H9 (cell line): ENCODE measurements around the gene ZNF502. TPM values are rescaled to one million over a fixed set of nuclear protein-coding genes. Genes with fewer than 3 reads are reported as not detected.

Source experiments
- DNase-seq: peaks from one replicate; pipeline ENCODE4 v3.0.0-alpha.2; 2017
- H2AFZ ChIP-seq: one replicate; pipeline ENCODE4 v1.6.1; 2013; ENCODE audit warnings: mild to moderate bottlenecking, low read length, control low read depth, moderate library complexity
- H2AK5ac ChIP-seq: 2 replicates; pipeline ENCODE4 v1.6.1; 2013; ENCODE audit warnings: low read length, control low read depth, mixed read lengths; ENCODE audit not compliant: insufficient read length
- H2BK120ac ChIP-seq: one replicate; pipeline ENCODE4 v1.6.1; 2013; ENCODE audit warnings: low read depth, mild to moderate bottlenecking, low read length, control low read depth, inconsistent platforms; ENCODE audit not compliant: poor library complexity, severe bottlenecking
- H2BK12ac ChIP-seq: 2 replicates; pipeline ENCODE4 v1.6.1; 2013; ENCODE audit warnings: low read length, control low read depth, mixed read lengths, low read depth; ENCODE audit not compliant: insufficient read length
- H2BK15ac ChIP-seq: 2 replicates; pipeline ENCODE4 v1.6.1; 2013; ENCODE audit warnings: low read depth, low read length, control low read depth
- H2BK20ac ChIP-seq: one replicate; pipeline ENCODE4 v1.6.1; 2013; ENCODE audit warnings: low read depth, mild to moderate bottlenecking, low read length, control low read depth, inconsistent platforms; ENCODE audit not compliant: poor library complexity, severe bottlenecking
- H2BK5ac ChIP-seq: 2 replicates; pipeline ENCODE4 v1.6.1; 2013; ENCODE audit warnings: low read length, control low read depth, mixed read lengths; ENCODE audit not compliant: insufficient read length
- H3K14ac ChIP-seq: 2 replicates; pipeline ENCODE4 v1.6.1; 2013; ENCODE audit warnings: low read length, control low read depth; ENCODE audit not compliant: insufficient read depth
- H3K18ac ChIP-seq: 2 replicates; pipeline ENCODE4 v1.6.1; 2013; ENCODE audit warnings: low read depth, mild to moderate bottlenecking, mixed read lengths, low read length, control low read depth; ENCODE audit not compliant: insufficient read length
- H3K23ac ChIP-seq: 2 replicates; pipeline ENCODE4 v1.6.1; 2013; ENCODE audit warnings: low read length, control low read depth, mixed read lengths, low read depth; ENCODE audit not compliant: insufficient read length
- H3K23me2 ChIP-seq: 2 replicates; pipeline ENCODE4 v1.6.1; 2013; ENCODE audit warnings: low read depth, mild to moderate bottlenecking, mixed read lengths, low read length, control low read depth; ENCODE audit not compliant: insufficient read length, poor library complexity, severe bottlenecking
- H3K27ac ChIP-seq: 2 replicates; pipeline ENCODE4 v1.5.1; 2013; ENCODE audit warnings: low read length, control low read depth, mixed read lengths, low read depth; ENCODE audit not compliant: insufficient read length
- H3K27me3 ChIP-seq: 2 replicates; pipeline ENCODE4 v1.6.1; 2013; ENCODE audit warnings: low read length, control low read depth, inconsistent platforms; ENCODE audit not compliant: insufficient read depth
- H3K4ac ChIP-seq: 2 replicates; pipeline ENCODE4 v1.6.1; 2013; ENCODE audit warnings: low read depth, mild to moderate bottlenecking, control low read depth, inconsistent platforms, low read length, moderate library complexity
- H3K4me1 ChIP-seq: 2 replicates; pipeline ENCODE4 v1.6.1; 2013; ENCODE audit warnings: low read length, control low read depth, inconsistent platforms; ENCODE audit not compliant: insufficient read depth
- H3K4me2 ChIP-seq: 2 replicates; pipeline ENCODE4 v1.6.1; 2013; ENCODE audit warnings: low read length, control low read depth, mixed read lengths; ENCODE audit not compliant: insufficient read length, insufficient read depth
- H3K56ac ChIP-seq: 2 replicates; pipeline ENCODE4 v1.6.1; 2013; ENCODE audit warnings: low read depth, mild to moderate bottlenecking, mixed read lengths, low read length, control low read depth; ENCODE audit not compliant: insufficient read length
- H3K79me1 ChIP-seq: 2 replicates; pipeline ENCODE4 v1.6.1; 2013; ENCODE audit warnings: low read depth, mild to moderate bottlenecking, moderate library complexity, low read length, control low read depth, inconsistent platforms; ENCODE audit not compliant: insufficient read depth, poor library complexity, severe bottlenecking
- H3K79me2 ChIP-seq: 2 replicates; pipeline ENCODE4 v1.6.1; 2013; ENCODE audit warnings: low read length, control low read depth, inconsistent platforms; ENCODE audit not compliant: insufficient read depth
- H3K9ac ChIP-seq: 2 replicates; pipeline ENCODE4 v1.6.1; 2013; ENCODE audit warnings: low read length, control low read depth, mixed read lengths; ENCODE audit not compliant: insufficient read length; ENCODE audit errors: extremely low read depth
- H3K9me3 ChIP-seq: one replicate; pipeline ENCODE4 v1.6.1; 2013; ENCODE audit warnings: low read depth, low read length, inconsistent platforms; ENCODE audit not compliant: control insufficient read depth
- H3T11ph ChIP-seq: one replicate; pipeline ENCODE4 v1.6.1; 2013; ENCODE audit warnings: mild to moderate bottlenecking, low read length, control low read depth, inconsistent platforms
- H4K20me1 ChIP-seq: one replicate; pipeline ENCODE4 v1.6.1; 2013; ENCODE audit not compliant: control insufficient read depth, insufficient read length, insufficient read depth
- H4K5ac ChIP-seq: 2 replicates; pipeline ENCODE4 v1.6.1; 2013; ENCODE audit warnings: low read depth, mild to moderate bottlenecking, mixed read lengths, low read length, control low read depth; ENCODE audit not compliant: insufficient read length
- H4K8ac ChIP-seq: replicated peaks from 2 replicates; pipeline ENCODE4 v1.6.1; 2013; ENCODE audit warnings: low read length, control low read depth, mixed read lengths, low read depth; ENCODE audit not compliant: insufficient read length
- H4K91ac ChIP-seq: 2 replicates; pipeline ENCODE4 v1.6.1; 2013; ENCODE audit warnings: low read depth, mild to moderate bottlenecking, moderate library complexity, mixed read lengths, low read length, control low read depth; ENCODE audit not compliant: insufficient read length
- H3K27ac Mint-ChIP-seq, 3 experiments: 2 replicates in 2 of 3; 3 replicates in 1 of 3; pipeline ENCODE4 v1.8.0; 2020 to 2021; ENCODE audit warnings: mixed read lengths in 3 of 3, mild to moderate bottlenecking in 1 of 3, moderate library complexity in 1 of 3
- H3K27me3 Mint-ChIP-seq: 2 replicates; pipeline ENCODE4 v1.8.0; 2021; ENCODE audit warnings: low read depth, mild to moderate bottlenecking, moderate library complexity, mixed read lengths
- H3K36me3 Mint-ChIP-seq, 3 experiments: 2 replicates in 2 of 3; 3 replicates in 1 of 3; pipeline ENCODE4 v1.8.0; 2020 to 2021; ENCODE audit warnings: low read depth in 3 of 3, mixed read lengths in 3 of 3; ENCODE audit not compliant: insufficient read depth in 1 of 3
- H3K4me1 Mint-ChIP-seq, 2 experiments: 2 replicates each; pipeline ENCODE4 v1.8.0; 2020; ENCODE audit warnings: mixed read lengths in 2 of 2
- H3K4me3 Mint-ChIP-seq, 2 experiments: 2 replicates in 1 of 2; 3 replicates in 1 of 2; pipeline ENCODE4 v1.8.0; 2020 to 2021; ENCODE audit warnings: mild to moderate bottlenecking in 2 of 2, mixed read lengths in 2 of 2, moderate library complexity in 1 of 2
- H3K9me3 Mint-ChIP-seq, 2 experiments: 2 replicates in 1 of 2; 3 replicates in 1 of 2; pipeline ENCODE4 v1.8.0; 2020; ENCODE audit warnings: mild to moderate bottlenecking in 2 of 2, mixed read lengths in 2 of 2, moderate library complexity in 1 of 2
- whole genome bisulfite sequencing: extraction: QIAGEN DNeasy Blood & Tissue Kit; methylation state at CpG from one replicate; pipeline ENCODE4 v1.1.7; 2013; ENCODE audit warnings: missing lambda C conversion rate, low lambda C conversion rate, mixed read lengths; ENCODE audit not compliant: insufficient read length; ENCODE audit errors: extremely low coverage; 5-methylcytosine and 5-hydroxymethylcytosine counted together
- total RNA-seq: library from RNA; stranded (reverse); gene quantifications from 2 replicates; pipeline ENCODE4 v1.2.1, GENCODE V29; 2021
- TF ChIP-seq, protein P1 (sequence below): fragments of 200-600 bp; sonication (generic); conservative IDR thresholded peaks from 3 replicates; pipeline ENCODE4 v1.8.0; 2021; ENCODE audit warnings: antibody characterized with exemption, mild to moderate bottlenecking

ZNF502 gene
- total RNA-seq, 1 experiment from 2014 or later = not detected

DNA sequence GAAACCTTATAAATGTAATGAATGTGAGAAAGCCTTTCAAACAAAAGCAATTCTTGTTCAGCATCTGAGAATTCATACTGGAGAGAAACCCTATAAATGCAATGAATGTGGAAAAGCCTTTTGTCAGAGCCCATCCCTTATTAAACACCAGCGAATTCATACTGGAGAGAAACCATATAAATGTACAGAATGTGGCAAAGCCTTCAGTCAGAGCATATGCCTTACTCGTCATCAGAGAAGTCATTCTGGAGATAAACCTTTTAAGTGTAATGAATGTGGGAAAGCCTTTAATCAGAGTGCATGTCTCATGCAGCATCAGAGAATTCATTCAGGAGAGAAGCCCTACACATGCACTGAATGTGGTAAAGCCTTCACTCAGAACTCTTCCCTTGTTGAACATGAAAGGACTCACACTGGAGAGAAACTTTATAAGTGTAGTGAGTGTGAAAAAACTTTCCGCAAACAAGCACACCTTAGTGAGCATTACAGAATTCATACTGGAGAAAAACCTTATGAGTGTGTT lies 22.2 kb downstream of the ZNF502 start:
- no peaks in the 10 kb centered on the region for H4K20me1 ChIP-seq
- no peak overlapping the region for H3K23ac ChIP-seq
- H4K8ac ChIP-seq = no peak overlapping the region
- H3K27ac ChIP-seq = no peak overlapping the region
- no peaks in the 10 kb centered on the region for H3K4me1 Mint-ChIP-seq
- H4K5ac ChIP-seq = no peak overlapping the region
- no peak overlapping the region for H3K27ac Mint-ChIP-seq
- H2BK20ac ChIP-seq = no peak overlapping the region
- no peaks in the 10 kb centered on the region for H3K79me2 ChIP-seq
- no CpG with 5 or more reads among the region's 3 CpGs for WGBS
- H3K23me2 ChIP-seq = no peaks in the 10 kb centered on the region
- no peak overlapping the region for H2BK12ac ChIP-seq
- no peak overlapping the region for H3K56ac ChIP-seq
- no peak overlapping the region for H3K4ac ChIP-seq
- H3T11ph ChIP-seq = no peak overlapping the region
- H3K4me2 ChIP-seq = no peak overlapping the region
- no peak overlapping the region for H4K91ac ChIP-seq
- no peak overlapping the region for H2AFZ ChIP-seq
- no peak overlapping the region for H3K14ac ChIP-seq
- H3K27me3 Mint-ChIP-seq = no peaks in the 10 kb centered on the region; the same call in none of the 2 replicates
- no peak overlapping the region for H3K9ac ChIP-seq
- no peak overlapping the region for H3K18ac ChIP-seq
- H2AK5ac ChIP-seq = no peak overlapping the region
- no peaks in the 10 kb centered on the region for H3K79me1 ChIP-seq
- H3K9me3 ChIP-seq = peaks cover 58% of the 10 kb centered on the region
- H3K9me3 Mint-ChIP-seq = peaks cover 84 to 89% of the 10 kb centered on the region in 2 experiments
- H2BK120ac ChIP-seq = no peak overlapping the region
- no peak overlapping the region for H2BK5ac ChIP-seq
- DNase-seq = no peak
- peaks cover 17 to 74% (median 69%) of the 10 kb centered on the region in 3 experiments for H3K36me3 Mint-ChIP-seq
- H2BK15ac ChIP-seq = no peak overlapping the region
- TF ChIP-seq, protein P1, sequence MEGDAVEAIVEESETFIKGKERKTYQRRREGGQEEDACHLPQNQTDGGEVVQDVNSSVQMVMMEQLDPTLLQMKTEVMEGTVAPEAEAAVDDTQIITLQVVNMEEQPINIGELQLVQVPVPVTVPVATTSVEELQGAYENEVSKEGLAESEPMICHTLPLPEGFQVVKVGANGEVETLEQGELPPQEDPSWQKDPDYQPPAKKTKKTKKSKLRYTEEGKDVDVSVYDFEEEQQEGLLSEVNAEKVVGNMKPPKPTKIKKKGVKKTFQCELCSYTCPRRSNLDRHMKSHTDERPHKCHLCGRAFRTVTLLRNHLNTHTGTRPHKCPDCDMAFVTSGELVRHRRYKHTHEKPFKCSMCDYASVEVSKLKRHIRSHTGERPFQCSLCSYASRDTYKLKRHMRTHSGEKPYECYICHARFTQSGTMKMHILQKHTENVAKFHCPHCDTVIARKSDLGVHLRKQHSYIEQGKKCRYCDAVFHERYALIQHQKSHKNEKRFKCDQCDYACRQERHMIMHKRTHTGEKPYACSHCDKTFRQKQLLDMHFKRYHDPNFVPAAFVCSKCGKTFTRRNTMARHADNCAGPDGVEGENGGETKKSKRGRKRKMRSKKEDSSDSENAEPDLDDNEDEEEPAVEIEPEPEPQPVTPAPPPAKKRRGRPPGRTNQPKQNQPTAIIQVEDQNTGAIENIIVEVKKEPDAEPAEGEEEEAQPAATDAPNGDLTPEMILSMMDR = no peak
- no peaks in the 10 kb centered on the region for H3K4me1 ChIP-seq
- H3K4me3 Mint-ChIP-seq = no peak overlapping the region
- H3K27me3 ChIP-seq = no peaks in the 10 kb centered on the region
